ENCODE measurements around the gene TRAPPC14.

TRAPPC14 gene

DNA sequence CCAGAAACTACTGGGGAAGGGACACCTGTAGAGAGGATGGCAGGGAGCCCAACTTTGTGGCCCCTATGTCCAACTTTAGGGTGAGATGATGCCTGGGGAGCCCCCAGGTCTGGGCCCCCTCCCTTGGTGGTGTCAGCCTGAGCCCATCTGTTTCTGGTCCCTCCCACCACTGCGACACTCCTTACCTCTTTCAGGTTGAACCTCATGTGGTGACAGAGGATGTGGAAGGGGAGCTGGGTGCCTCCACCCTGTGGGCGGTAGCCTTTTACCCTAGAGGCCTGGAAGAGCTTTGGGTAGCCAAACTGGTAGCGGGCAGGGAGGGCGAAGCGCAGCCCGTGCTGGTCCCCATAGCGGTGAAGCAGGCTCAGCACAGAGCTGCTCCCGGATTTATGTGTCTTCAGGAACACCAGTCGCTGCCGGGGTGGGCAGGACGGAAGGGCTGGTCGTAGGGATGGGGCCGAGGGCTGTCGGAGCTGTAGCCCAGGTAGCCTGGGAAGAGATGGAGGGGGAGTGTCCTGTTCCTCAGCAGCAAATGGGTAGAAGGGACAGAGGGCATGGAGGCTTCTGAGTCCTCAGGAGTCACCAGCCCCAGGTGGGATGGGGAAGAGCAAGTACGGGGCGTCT is 7.9 kb upstream of the TRAPPC14 start:
- H3F3A ChIP-seq (ENCODE audit: insufficient read depth), result peaks cover 6% of the 10 kb centered on the region; the same call in 1 of the 2 replicates
- TF ChIP-seq, protein P1, sequence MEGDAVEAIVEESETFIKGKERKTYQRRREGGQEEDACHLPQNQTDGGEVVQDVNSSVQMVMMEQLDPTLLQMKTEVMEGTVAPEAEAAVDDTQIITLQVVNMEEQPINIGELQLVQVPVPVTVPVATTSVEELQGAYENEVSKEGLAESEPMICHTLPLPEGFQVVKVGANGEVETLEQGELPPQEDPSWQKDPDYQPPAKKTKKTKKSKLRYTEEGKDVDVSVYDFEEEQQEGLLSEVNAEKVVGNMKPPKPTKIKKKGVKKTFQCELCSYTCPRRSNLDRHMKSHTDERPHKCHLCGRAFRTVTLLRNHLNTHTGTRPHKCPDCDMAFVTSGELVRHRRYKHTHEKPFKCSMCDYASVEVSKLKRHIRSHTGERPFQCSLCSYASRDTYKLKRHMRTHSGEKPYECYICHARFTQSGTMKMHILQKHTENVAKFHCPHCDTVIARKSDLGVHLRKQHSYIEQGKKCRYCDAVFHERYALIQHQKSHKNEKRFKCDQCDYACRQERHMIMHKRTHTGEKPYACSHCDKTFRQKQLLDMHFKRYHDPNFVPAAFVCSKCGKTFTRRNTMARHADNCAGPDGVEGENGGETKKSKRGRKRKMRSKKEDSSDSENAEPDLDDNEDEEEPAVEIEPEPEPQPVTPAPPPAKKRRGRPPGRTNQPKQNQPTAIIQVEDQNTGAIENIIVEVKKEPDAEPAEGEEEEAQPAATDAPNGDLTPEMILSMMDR (IDR thresholded peaks at IDR 0.05; ENCODE audit: insufficient read depth, low read length, poor library complexity, severe bottlenecking), result no peak
- no peak for TF ChIP-seq EZH2phosphoT487 (conservative IDR thresholded peaks at IDR 0.05; ENCODE audit: low read length)
- no peak overlapping the region for H3K27ac ChIP-seq (ENCODE audit: low read depth, low read length)
- no peak overlapping the region for H3K4me2 ChIP-seq (ENCODE audit: low read depth, low read length, poor library complexity, severe bottlenecking)
- H3K9me2 ChIP-seq (replicated peaks; ENCODE audit: insufficient read depth, low read length), result no peaks in the 10 kb centered on the region
- no peaks in the 10 kb centered on the region for H3K79me2 ChIP-seq (ENCODE audit: insufficient read depth, low read length)
- H3K9me3 ChIP-seq (ENCODE audit: insufficient read depth, low read length), result no peaks in the 10 kb centered on the region
- no peak overlapping the region for H3K4me3 ChIP-seq (ENCODE audit: insufficient read depth, low read length, poor library complexity, severe bottlenecking)
- H3K36me3 ChIP-seq (ENCODE audit: low read length), result no peaks in the 10 kb centered on the region
- no peak overlapping the region for H3K9ac ChIP-seq (ENCODE audit: low read length)
- no peaks in the 10 kb centered on the region for H4K20me1 ChIP-seq (ENCODE audit: low read depth, low read length)
- no peaks in the 10 kb centered on the region for H3K27me3 ChIP-seq (ENCODE audit: low read length)
- H2AFZ ChIP-seq (ENCODE audit: low read depth, low read length, severe bottlenecking), result no peak overlapping the region

DNA sequence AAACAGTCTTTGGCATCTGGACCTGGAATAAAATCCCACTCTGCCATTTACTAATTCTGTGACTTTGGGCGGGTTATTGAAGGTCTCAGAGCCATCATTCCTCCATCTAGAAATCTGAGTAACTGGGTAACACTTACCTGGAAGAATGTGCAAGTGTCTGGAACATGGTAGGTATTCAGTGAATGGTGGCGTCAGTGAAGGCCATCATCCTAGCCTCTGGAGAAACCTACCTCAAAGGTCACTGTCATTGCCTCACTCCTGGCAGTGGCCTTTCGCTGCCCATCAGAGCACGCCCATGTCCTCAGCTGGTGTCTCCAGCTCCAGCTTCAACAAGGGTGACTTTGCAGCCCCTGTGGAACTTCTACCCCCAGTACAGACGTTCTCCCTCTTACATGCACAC is 5.3 kb upstream of the TRAPPC14 start:
- H3F3A ChIP-seq (ENCODE audit: insufficient read depth), result no peaks in the 10 kb centered on the region
- H3K27me3 ChIP-seq (ENCODE audit: low read length), result no peaks in the 10 kb centered on the region
- H3K4me2 ChIP-seq (ENCODE audit: low read depth, low read length, poor library complexity, severe bottlenecking), result no peak overlapping the region
- TF ChIP-seq, protein P1 (IDR thresholded peaks at IDR 0.05; ENCODE audit: insufficient read depth, low read length, poor library complexity, severe bottlenecking), result no peak
- no peak for TF ChIP-seq EZH2phosphoT487 (conservative IDR thresholded peaks at IDR 0.05; ENCODE audit: low read length)
- H3K27ac ChIP-seq (ENCODE audit: low read depth, low read length), result no peak overlapping the region
- H3K9me3 ChIP-seq (ENCODE audit: insufficient read depth, low read length), result no peaks in the 10 kb centered on the region
- H3K9me2 ChIP-seq (replicated peaks; ENCODE audit: insufficient read depth, low read length), result no peaks in the 10 kb centered on the region
- H3K36me3 ChIP-seq (ENCODE audit: low read length), result no peaks in the 10 kb centered on the region
- no peaks in the 10 kb centered on the region for H4K20me1 ChIP-seq (ENCODE audit: low read depth, low read length)
- no peaks in the 10 kb centered on the region for H3K79me2 ChIP-seq (ENCODE audit: insufficient read depth, low read length)
- no peak overlapping the region for H3K9ac ChIP-seq (ENCODE audit: low read length)
- no peak overlapping the region for H3K4me3 ChIP-seq (ENCODE audit: insufficient read depth, low read length, poor library complexity, severe bottlenecking)
- no peak overlapping the region for H2AFZ ChIP-seq (ENCODE audit: low read depth, low read length, severe bottlenecking)

DNA sequence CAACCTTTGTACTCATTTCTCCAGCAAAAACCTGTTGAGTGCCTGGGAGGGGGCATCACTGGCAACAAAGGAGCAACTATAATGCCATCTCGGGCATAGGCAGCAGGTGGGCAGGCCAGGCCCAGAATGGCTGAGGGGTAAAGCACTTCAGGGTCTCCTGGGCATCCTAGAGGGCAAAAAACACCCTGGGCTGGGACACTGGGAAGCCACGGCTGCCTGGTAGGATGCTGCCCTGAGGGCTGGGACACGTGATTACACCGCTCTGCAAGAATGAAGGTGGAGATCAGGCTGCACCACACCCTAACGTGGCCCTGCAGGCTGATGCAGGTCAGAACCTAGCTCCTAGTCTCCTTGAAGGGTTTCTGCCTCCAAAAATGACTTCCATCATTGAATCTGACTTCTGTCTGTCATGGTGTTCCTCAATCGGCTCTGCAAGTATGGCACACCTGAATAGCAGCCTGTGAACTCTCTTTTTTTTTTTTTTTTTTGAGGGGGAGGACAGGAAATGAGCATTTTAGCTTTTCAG is 4.5 kb upstream of the TRAPPC14 start:
- no peaks in the 10 kb centered on the region for H3K9me3 ChIP-seq (ENCODE audit: insufficient read depth, low read length)
- no peaks in the 10 kb centered on the region for H3K36me3 ChIP-seq (ENCODE audit: low read length)
- no peak for TF ChIP-seq EZH2phosphoT487 (conservative IDR thresholded peaks at IDR 0.05; ENCODE audit: low read length)
- TF ChIP-seq, protein P1 (IDR thresholded peaks at IDR 0.05; ENCODE audit: insufficient read depth, low read length, poor library complexity, severe bottlenecking), result no peak
- H3K9me2 ChIP-seq (replicated peaks; ENCODE audit: insufficient read depth, low read length), result no peaks in the 10 kb centered on the region
- no peak overlapping the region for H3K9ac ChIP-seq (ENCODE audit: low read length)
- no peaks in the 10 kb centered on the region for H3K27me3 ChIP-seq (ENCODE audit: low read length)
- H3K79me2 ChIP-seq (ENCODE audit: insufficient read depth, low read length), result peaks cover 4% of the 10 kb centered on the region; the same call in 1 of the 2 replicates
- H3K4me3 ChIP-seq (ENCODE audit: insufficient read depth, low read length, poor library complexity, severe bottlenecking), result no peak overlapping the region
- H4K20me1 ChIP-seq (ENCODE audit: low read depth, low read length), result no peaks in the 10 kb centered on the region
- no peak overlapping the region for H3K27ac ChIP-seq (ENCODE audit: low read depth, low read length)
- H2AFZ ChIP-seq (ENCODE audit: low read depth, low read length, severe bottlenecking), result no peak overlapping the region
- no peak overlapping the region for H3K4me2 ChIP-seq (ENCODE audit: low read depth, low read length, poor library complexity, severe bottlenecking)
- H3F3A ChIP-seq (ENCODE audit: insufficient read depth), result no peaks in the 10 kb centered on the region

All from SU-DHL-6 (cell line).